H1 (cell line): ENCODE data around the gene KCTD8. TPM values are rescaled to one million over a fixed set of nuclear protein-coding genes. Genes with fewer than 3 reads are reported as not detected.

Experiments used
- CTCF ChIA-PET: fragments of 300-600 bp; sonication (Branson Sonifier 250); formaldehyde crosslinking; loops from one replicate; lab custom pipeline; 2021; ENCODE audit not compliant: partially characterized antibody; lab: Charles Lee
- POLR2A ChIA-PET: fragments of 300-600 bp; sonication (Branson Sonifier 250); formaldehyde crosslinking; loops from one replicate; lab custom pipeline; 2021; ENCODE audit warnings: inconsistent platforms; ENCODE audit not compliant: partially characterized antibody; lab: Charles Lee
- DNase-seq, 2 experiments: peaks; one replicate each; pipeline versions ENCODE4 v3.0.0 to v3.0.0-alpha.2; 2010 to 2022; ENCODE audit warnings: low spot score in 2 of 2, low read depth in 1 of 2, mixed read lengths in 1 of 2
- FAIRE-seq: peaks from 2 replicates; lab custom pipeline; 2011; peaks lifted over from hg19 to GRCh38; lab: Jason Lieb, UNC
- H2AFZ ChIP-seq: 2 replicates; pipeline ENCODE4 v1.8.1; 2012; ENCODE audit warnings: low read length, inconsistent platforms
- H2AK5ac ChIP-seq: 2 replicates; pipeline ENCODE4 v1.6.1; 2013; ENCODE audit warnings: low read depth, low read length
- H2BK120ac ChIP-seq: replicated peaks from 2 replicates; pipeline ENCODE3; 2013; ENCODE audit warnings: low read depth, low read length, inconsistent platforms
- H2BK12ac ChIP-seq: 2 replicates; pipeline ENCODE4 v1.6.1; 2013; ENCODE audit warnings: low read depth, low read length
- H2BK15ac ChIP-seq: 2 replicates; pipeline ENCODE4 v1.6.1; 2013; ENCODE audit warnings: low read length
- H2BK20ac ChIP-seq: 2 replicates; pipeline ENCODE4 v1.6.1; 2013; ENCODE audit warnings: low read length
- H2BK5ac ChIP-seq: 2 replicates; pipeline ENCODE4 v1.6.1; 2013; ENCODE audit warnings: low read depth, low read length
- H3K14ac ChIP-seq: 2 replicates; pipeline ENCODE4 v1.6.1; 2013; ENCODE audit warnings: inconsistent platforms; ENCODE audit not compliant: insufficient read length
- H3K18ac ChIP-seq: 2 replicates; pipeline ENCODE4 v1.6.1; 2013; ENCODE audit warnings: low read length; ENCODE audit errors: extremely low read depth
- H3K23ac ChIP-seq: 2 replicates; pipeline ENCODE4 v1.6.1; 2013; ENCODE audit warnings: inconsistent platforms; ENCODE audit not compliant: insufficient read length
- H3K23me2 ChIP-seq: 2 replicates; pipeline ENCODE4 v1.6.1; 2013; ENCODE audit warnings: low read depth, low read length
- H3K27ac ChIP-seq: 2 replicates; pipeline ENCODE4 v1.6.1; 2011; ENCODE audit warnings: low read depth, low read length, inconsistent platforms
- H3K27me3 ChIP-seq, 4 experiments: replicated peaks in 1 of 4; 1 replicate in 1 of 4; 2 replicates in 3 of 4; pipeline versions ENCODE4 v1.6.1 to v1.8.1; 2011 to 2013; ENCODE audit warnings: low read length in 3 of 4, mild to moderate bottlenecking in 3 of 4, inconsistent platforms in 2 of 4, mixed read lengths in 2 of 4, moderate library complexity in 1 of 4; ENCODE audit not compliant: control insufficient read depth in 3 of 4, insufficient read depth in 3 of 4; ENCODE audit errors: extremely low read depth in 1 of 4
- H3K36me3 ChIP-seq, 4 experiments: 2 replicates each; pipeline versions ENCODE4 v1.6.1 to v1.8.1; 2011 to 2013; ENCODE audit warnings: mild to moderate bottlenecking in 4 of 4, low read length in 3 of 4, moderate library complexity in 2 of 4, control low read depth in 1 of 4, inconsistent platforms in 1 of 4; ENCODE audit not compliant: insufficient read depth in 4 of 4, control insufficient read depth in 2 of 4
- H3K4ac ChIP-seq: replicated peaks from 2 replicates; pipeline ENCODE3; 2013; ENCODE audit warnings: low read length, low read depth, mixed read lengths, inconsistent platforms; ENCODE audit not compliant: insufficient read length
- H3K4me1 ChIP-seq, 4 experiments: replicated peaks in 1 of 4; 1 replicate in 1 of 4; 2 replicates in 3 of 4; pipeline versions ENCODE4 v1.6.1 to v1.8.1; 2011 to 2013; ENCODE audit warnings: low read length in 3 of 4, inconsistent platforms in 2 of 4, mixed read lengths in 1 of 4; ENCODE audit not compliant: insufficient read depth in 4 of 4, control insufficient read depth in 3 of 4
- H3K4me2 ChIP-seq, 2 experiments: 2 replicates each; pipeline versions ENCODE4 v1.6.1 to v1.8.1; 2011 to 2013; ENCODE audit warnings: low read depth in 2 of 2, low read length in 2 of 2, control low read depth in 1 of 2, inconsistent platforms in 1 of 2, mild to moderate bottlenecking in 1 of 2; ENCODE audit not compliant: insufficient read depth in 1 of 2
- H3K4me3 ChIP-seq, 4 experiments: fragments of 200-600, 300-600 bp in 1 of 4; sonication (generic), shearing (Covaris generic), sonication (Bioruptor Twin) in 1 of 4; 2 replicates each; pipeline versions ENCODE4 v1.5.1 to v1.8.1; 2011 to 2016; ENCODE audit warnings: low read length in 4 of 4, low read depth in 3 of 4, control low read depth in 2 of 4, inconsistent platforms in 2 of 4, mild to moderate bottlenecking in 2 of 4, mixed read lengths in 1 of 4, moderate library complexity in 1 of 4; ENCODE audit not compliant: insufficient read depth in 2 of 4; ENCODE audit errors: extremely low read depth in 1 of 4
- H3K56ac ChIP-seq: replicated peaks from 2 replicates; pipeline ENCODE3; 2013; ENCODE audit warnings: low read depth, mild to moderate bottlenecking, mixed read lengths, low read length, inconsistent platforms; ENCODE audit not compliant: insufficient read length
- H3K79me1 ChIP-seq: 2 replicates; pipeline ENCODE4 v1.6.1; 2013; ENCODE audit warnings: low read depth, low read length, control low read depth
- H3K79me2 ChIP-seq, 2 experiments: 2 replicates each; pipeline versions ENCODE4 v1.6.1 to v1.8.1; 2012 to 2013; ENCODE audit warnings: low read length in 2 of 2, mild to moderate bottlenecking in 2 of 2, inconsistent platforms in 1 of 2; ENCODE audit not compliant: insufficient read depth in 2 of 2, control insufficient read depth in 1 of 2
- H3K9ac ChIP-seq, 4 experiments: replicated peaks in 1 of 4; 1 replicate in 1 of 4; 2 replicates in 3 of 4; pipeline versions ENCODE4 v1.6.1 to v1.8.1; 2011 to 2013; ENCODE audit warnings: low read depth in 3 of 4, low read length in 3 of 4, control low read depth in 2 of 4, mild to moderate bottlenecking in 2 of 4, moderate library complexity in 2 of 4, inconsistent platforms in 1 of 4; ENCODE audit errors: extremely low read depth in 1 of 4
- H3K9me3 ChIP-seq, 2 experiments: 2 replicates each; pipeline versions ENCODE4 v1.6.1 to v1.8.1; 2012 to 2013; ENCODE audit warnings: mild to moderate bottlenecking in 2 of 2, moderate library complexity in 2 of 2, control low read depth in 1 of 2, inconsistent platforms in 1 of 2, low read depth in 1 of 2, low read length in 1 of 2, mixed read lengths in 1 of 2; ENCODE audit not compliant: insufficient read depth in 2 of 2
- H4K20me1 ChIP-seq, 2 experiments: replicated peaks in 1 of 2; 2 replicates each; pipeline versions ENCODE3 to v1.8.1; 2011 to 2013; ENCODE audit warnings: inconsistent platforms in 2 of 2, low read length in 2 of 2, mild to moderate bottlenecking in 1 of 2; ENCODE audit not compliant: insufficient read depth in 2 of 2, control insufficient read depth in 1 of 2
- H4K5ac ChIP-seq: 2 replicates; pipeline ENCODE4 v1.6.1; 2013; ENCODE audit warnings: low read length, low read depth, mixed read lengths, inconsistent platforms; ENCODE audit not compliant: insufficient read length
- H4K8ac ChIP-seq: 2 replicates; pipeline ENCODE4 v1.8.0; 2013; ENCODE audit warnings: mild to moderate bottlenecking, moderate library complexity, low read length, inconsistent platforms; ENCODE audit not compliant: insufficient read depth; ENCODE audit errors: extremely low read depth
- H4K91ac ChIP-seq: replicated peaks from 2 replicates; pipeline ENCODE3; 2013; ENCODE audit warnings: low read length, mixed read lengths, inconsistent platforms; ENCODE audit not compliant: insufficient read length
- CHD1 ChIP-seq: IDR thresholded peaks from 2 replicates; pipeline ENCODE4 v1.6.1; 2012; ENCODE audit warnings: low read depth, low read length, improper control_type of control experiment
- HDAC6 ChIP-seq: IDR thresholded peaks from one replicate; pipeline ENCODE4 v1.7.1; 2012; ENCODE audit warnings: low read depth, mild to moderate bottlenecking, inconsistent platforms, low read length, moderate library complexity
- JUND ChIP-seq: IDR thresholded peaks from 2 replicates; pipeline ENCODE4 v1.6.1; 2011; ENCODE audit warnings: mild to moderate bottlenecking, improper control_type of control experiment, low read length
- NANOG ChIP-seq: IDR thresholded peaks from 2 replicates; pipeline ENCODE4 v1.6.1; 2011; ENCODE audit warnings: low read length, low read depth, mild to moderate bottlenecking, inconsistent platforms; ENCODE audit not compliant: insufficient read depth, poor library complexity, severe bottlenecking
- NRF1 ChIP-seq: IDR thresholded peaks from 2 replicates; pipeline ENCODE4 v1.6.1; 2011; ENCODE audit warnings: mild to moderate bottlenecking, low read depth, low read length, improper control_type of control experiment
- POLR2A ChIP-seq, 2 experiments: IDR thresholded peaks; 1 replicate in 1 of 2; 2 replicates in 1 of 2; pipeline ENCODE4 v1.6.1; 2011; ENCODE audit warnings: low read depth in 2 of 2, low read length in 2 of 2, mild to moderate bottlenecking in 2 of 2; ENCODE audit errors: control extremely low read depth in 1 of 2
- TCF12 ChIP-seq: IDR thresholded peaks from 2 replicates; pipeline ENCODE4 v1.6.1; 2011; ENCODE audit warnings: low read depth, mild to moderate bottlenecking, low read length
- ZNF274 ChIP-seq: IDR thresholded peaks from 2 replicates; pipeline ENCODE4 v1.7.0; 2012; ENCODE audit warnings: low read length, borderline replicate concordance; ENCODE audit errors: extremely low read depth
- WGBS, 2 experiments: shearing (Covaris generic) in 1 of 2; methylation state at CpG; one replicate each; pipeline versions ENCODE4 v1.1.6 to v1.1.7; 2013 to 2015; ENCODE audit warnings: low lambda C conversion rate in 2 of 2, mixed read lengths in 2 of 2, inconsistent platforms in 1 of 2, low coverage in 1 of 2, missing lambda C conversion rate in 1 of 2; ENCODE audit not compliant: insufficient replicate concordance in 2 of 2, insufficient coverage in 1 of 2, insufficient read length in 1 of 2; ENCODE audit errors: extremely low coverage in 1 of 2, missing lambda C conversion rate in 1 of 2; 5-methylcytosine and 5-hydroxymethylcytosine counted together
- polyA plus RNA-seq, 7 experiments: library from polyadenylated mRNA; depleted of rRNA in 3 of 7; stranded (reverse) in 5 of 7; unstranded in 2 of 7; fragments of >200 nt in 5 of 7; fragments of 200-250 nt in 2 of 7; gene quantifications; 1 replicate in 5 of 7; 2 replicates in 1 of 7; 4 replicates in 1 of 7; pipeline versions ENCODE4 v1.2.1 to v1.2.3, GENCODE V29; 2011 to 2013; ENCODE audit warnings: missing spikeins in 2 of 7, mixed read lengths in 2 of 7
- total RNA-seq: library from RNA; stranded (reverse); fragmentation: NEBNext Ultra II Directional; extraction: Animal tissue kit (Norgen Biotek cat#: 25700); gene quantifications from 2 replicates; pipeline ENCODE4 v1.2.1, GENCODE V29; 2021
- TF ChIP-seq, protein P1 (sequence below): IDR thresholded peaks from 2 replicates; pipeline ENCODE4 v1.6.1; 2012; ENCODE audit warnings: inconsistent platforms
- TF ChIP-seq, protein P2 (sequence below): IDR thresholded peaks from 2 replicates; pipeline ENCODE4 v1.6.1; 2012; ENCODE audit warnings: low read length, inconsistent platforms
- TF ChIP-seq, protein P3 (sequence below): IDR thresholded peaks from 2 replicates; pipeline ENCODE4 v1.6.1; 2011; ENCODE audit warnings: low read length, improper control_type of control experiment

The KCTD8 gene
- total and polyA plus RNA-seq, 2 of the 8 experiments (the other 6 are each of a cell fraction or from before 2014, with no cell fraction given): 2.9 to 3.7 TPM

DNA sequence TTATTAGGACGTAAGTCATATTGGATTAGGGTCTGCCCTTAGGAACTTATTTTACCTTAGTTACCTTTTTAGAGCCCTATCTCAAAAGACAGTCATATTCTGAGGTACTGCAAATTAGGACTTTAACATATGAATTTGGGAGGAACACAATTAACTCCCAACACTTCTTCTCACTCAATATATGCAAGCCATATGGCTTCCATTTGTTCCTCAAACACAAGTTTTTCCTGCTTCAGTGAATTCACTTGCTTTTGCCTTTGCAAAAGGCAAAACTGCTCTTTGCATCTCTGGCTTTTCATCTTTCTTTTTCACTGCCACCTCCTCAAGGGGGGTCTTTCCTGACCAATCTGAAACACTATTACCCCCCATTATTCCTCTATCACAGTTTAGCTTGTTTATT is 220.3 kb downstream of the KCTD8 start:
- no peak overlapping the region for H2BK15ac ChIP-seq
- H4K8ac ChIP-seq: no peak overlapping the region
- H3K18ac ChIP-seq: no peak overlapping the region
- no peak overlapping the region for H2AK5ac ChIP-seq
- H2AFZ ChIP-seq: no peak overlapping the region
- H3K4ac ChIP-seq: no peak overlapping the region
- H2BK5ac ChIP-seq: no peak overlapping the region
- ChIA-PET POLR2A (no interaction called here), CTCF (no interaction called here)
- no peak overlapping the region for H3K23ac ChIP-seq
- H3K4me2 ChIP-seq: no peak overlapping the region
- no peak overlapping the region for H3K56ac ChIP-seq
- no peak for DNase-seq
- no peaks in the 10 kb centered on the region for H3K79me2 ChIP-seq
- 83% methylated on average over 1 of the region's 1 CpG; no CpG with 5 or more reads in 1 of the 2 experiments for WGBS, 2 experiments
- H3K79me1 ChIP-seq: no peaks in the 10 kb centered on the region
- no peaks in the 10 kb centered on the region for H3K36me3 ChIP-seq
- no peak for FAIRE-seq
- no peak overlapping the region for H3K9ac ChIP-seq
- no peak overlapping the region for H2BK12ac ChIP-seq
- no peak overlapping the region for H2BK20ac ChIP-seq
- H3K4me3 ChIP-seq: no peak overlapping the region
- H2BK120ac ChIP-seq: no peak overlapping the region
- H3K9me3 ChIP-seq: no peaks in the 10 kb centered on the region; a peak in 1 of 4 replicates
- H3K27me3 ChIP-seq: peaks cover 0 to 6% (median 1%) of the 10 kb centered on the region in 4 experiments; a peak in 4 of 7 replicates
- H3K4me1 ChIP-seq: peaks cover 0 to 7% (median 4%) of the 10 kb centered on the region in 4 experiments; a peak in 4 of 7 replicates
- no peak overlapping the region for H4K91ac ChIP-seq
- H3K23me2 ChIP-seq: no peaks in the 10 kb centered on the region
- no peak overlapping the region for H3K27ac ChIP-seq
- no peak overlapping the region for H3K14ac ChIP-seq
- H4K5ac ChIP-seq: no peak overlapping the region
- H4K20me1 ChIP-seq: no peaks in the 10 kb centered on the region
- TF ChIP-seq CHD1 (no peak), NRF1 (no peak), ZNF274 (no peak), POLR2A (IDR thresholded peaks at IDR 0.05; ENCODE audit: control extremely low read depth in 1 of 2, low read depth in 2 of 2, low read length in 2 of 2) (no peak), HDAC6 (no peak), NANOG (no peak), TCF12 (no peak), JUND (no peak)
- TF ChIP-seq, protein P1, sequence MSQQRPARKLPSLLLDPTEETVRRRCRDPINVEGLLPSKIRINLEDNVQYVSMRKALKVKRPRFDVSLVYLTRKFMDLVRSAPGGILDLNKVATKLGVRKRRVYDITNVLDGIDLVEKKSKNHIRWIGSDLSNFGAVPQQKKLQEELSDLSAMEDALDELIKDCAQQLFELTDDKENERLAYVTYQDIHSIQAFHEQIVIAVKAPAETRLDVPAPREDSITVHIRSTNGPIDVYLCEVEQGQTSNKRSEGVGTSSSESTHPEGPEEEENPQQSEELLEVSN: no peak
- TF ChIP-seq, protein P2, sequence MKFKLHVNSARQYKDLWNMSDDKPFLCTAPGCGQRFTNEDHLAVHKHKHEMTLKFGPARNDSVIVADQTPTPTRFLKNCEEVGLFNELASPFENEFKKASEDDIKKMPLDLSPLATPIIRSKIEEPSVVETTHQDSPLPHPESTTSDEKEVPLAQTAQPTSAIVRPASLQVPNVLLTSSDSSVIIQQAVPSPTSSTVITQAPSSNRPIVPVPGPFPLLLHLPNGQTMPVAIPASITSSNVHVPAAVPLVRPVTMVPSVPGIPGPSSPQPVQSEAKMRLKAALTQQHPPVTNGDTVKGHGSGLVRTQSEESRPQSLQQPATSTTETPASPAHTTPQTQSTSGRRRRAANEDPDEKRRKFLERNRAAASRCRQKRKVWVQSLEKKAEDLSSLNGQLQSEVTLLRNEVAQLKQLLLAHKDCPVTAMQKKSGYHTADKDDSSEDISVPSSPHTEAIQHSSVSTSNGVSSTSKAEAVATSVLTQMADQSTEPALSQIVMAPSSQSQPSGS: no peak
- TF ChIP-seq, protein P3, sequence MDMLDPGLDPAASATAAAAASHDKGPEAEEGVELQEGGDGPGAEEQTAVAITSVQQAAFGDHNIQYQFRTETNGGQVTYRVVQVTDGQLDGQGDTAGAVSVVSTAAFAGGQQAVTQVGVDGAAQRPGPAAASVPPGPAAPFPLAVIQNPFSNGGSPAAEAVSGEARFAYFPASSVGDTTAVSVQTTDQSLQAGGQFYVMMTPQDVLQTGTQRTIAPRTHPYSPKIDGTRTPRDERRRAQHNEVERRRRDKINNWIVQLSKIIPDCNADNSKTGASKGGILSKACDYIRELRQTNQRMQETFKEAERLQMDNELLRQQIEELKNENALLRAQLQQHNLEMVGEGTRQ: no peak
